GM23338 (cell line): Measurements from ENCODE around the gene CNBD2. TPM values are rescaled to one million over a fixed set of nuclear protein-coding genes. Genes with fewer than 3 reads are reported as not detected.

Source experiments
- ATAC-seq: fragments of 200-7000 bp; cut with Tn5 transposase; 3 replicates; pipeline ENCODE4 v1.9.1; 2020
- DNase-seq: peaks from one replicate; pipeline ENCODE4 v3.0.0-alpha.2; 2015; ENCODE audit warnings: low spot score
- H2AFZ ChIP-seq: fragments of 200-600 bp; sonication (generic); 2 replicates; pipeline ENCODE4 v1.8.0; 2016; ENCODE audit warnings: antibody characterized with exemption, mild to moderate bottlenecking, moderate library complexity
- H3F3A ChIP-seq: fragments of 200-600 bp; sonication (generic); replicated peaks from 2 replicates; pipeline ENCODE4 v1.8.0; 2017; ENCODE audit warnings: antibody characterized with exemption, mixed run types, low read depth
- H3K27ac ChIP-seq: fragments of 200-600 bp; sonication (generic); 2 replicates; pipeline ENCODE4 v1.6.1; 2016; ENCODE audit warnings: low read depth
- H3K27me3 ChIP-seq: fragments of 200-600 bp; sonication (generic); 2 replicates; pipeline ENCODE4 v1.8.0; 2016; ENCODE audit warnings: mild to moderate bottlenecking, mixed run types, moderate library complexity; ENCODE audit not compliant: insufficient read depth
- H3K36me3 ChIP-seq: fragments of 200-600 bp; sonication (generic); 2 replicates; pipeline ENCODE4 v1.8.0; 2016; ENCODE audit warnings: mild to moderate bottlenecking; ENCODE audit not compliant: insufficient read depth
- H3K4me1 ChIP-seq: fragments of 200-600 bp; sonication (generic); 2 replicates; pipeline ENCODE4 v1.8.0; 2016; ENCODE audit warnings: mild to moderate bottlenecking, moderate library complexity; ENCODE audit not compliant: insufficient read depth
- H3K4me2 ChIP-seq: fragments of 200-600 bp; sonication (generic); 2 replicates; pipeline ENCODE4 v1.7.1; 2017; ENCODE audit warnings: mixed run types
- H3K4me3 ChIP-seq: fragments of 200-600 bp; sonication (generic); 2 replicates; pipeline ENCODE4 v1.6.1; 2016; ENCODE audit warnings: mixed run types
- H3K79me2 ChIP-seq: fragments of 200-600 bp; sonication (generic); replicated peaks from 2 replicates; pipeline ENCODE4 v1.8.0; 2017; ENCODE audit warnings: mild to moderate bottlenecking; ENCODE audit not compliant: insufficient read depth
- H3K9me2 ChIP-seq: fragments of 200-600 bp; sonication (generic); 2 replicates; pipeline ENCODE4 v1.8.0; 2017; ENCODE audit not compliant: insufficient read depth
- H4K20me1 ChIP-seq: fragments of 200-600 bp; sonication (generic); replicated peaks from 2 replicates; pipeline ENCODE4 v1.8.0; 2017; ENCODE audit warnings: mild to moderate bottlenecking; ENCODE audit not compliant: insufficient read depth
- H3K27ac Mint-ChIP-seq: 2 replicates; pipeline ENCODE4 v1.8.0; 2020; ENCODE audit warnings: inconsistent platforms, mild to moderate bottlenecking, moderate library complexity, mixed read lengths
- H3K27me3 Mint-ChIP-seq: 3 replicates; pipeline ENCODE4 v1.8.0; 2022; ENCODE audit warnings: low read depth, mild to moderate bottlenecking, moderate library complexity, mixed read lengths, inconsistent platforms; ENCODE audit not compliant: insufficient read depth, poor library complexity
- H3K36me3 Mint-ChIP-seq: 3 replicates; pipeline ENCODE4 v1.8.0; 2021; ENCODE audit warnings: low read depth, mild to moderate bottlenecking, inconsistent platforms, moderate library complexity, mixed read lengths
- H3K4me1 Mint-ChIP-seq: 3 replicates; pipeline ENCODE4 v1.8.0; 2020; ENCODE audit warnings: mild to moderate bottlenecking, inconsistent platforms, mixed read lengths
- H3K4me3 Mint-ChIP-seq: 3 replicates; pipeline ENCODE4 v1.8.0; 2021; ENCODE audit warnings: moderate library complexity, mild to moderate bottlenecking, inconsistent platforms, mixed read lengths
- H3K9me3 Mint-ChIP-seq: 3 replicates; pipeline ENCODE4 v1.8.0; 2020; ENCODE audit warnings: moderate library complexity, mild to moderate bottlenecking, inconsistent platforms, mixed read lengths
- CREB1 ChIP-seq: fragments of 250-450 bp; sonication (Bioruptor Pico); IDR thresholded peaks from 2 replicates; pipeline ENCODE4 v1.5.0; 2020; ENCODE audit warnings: low read depth, mild to moderate bottlenecking, moderate library complexity
- CTCF ChIP-seq, 2 experiments: fragments of 200-600 bp in 1 of 2; sonication (generic) in 1 of 2; conservative IDR thresholded peaks; 2 replicates each; pipeline versions ENCODE4 v1.5.1 to v1.6.1; 2016 to 2017; ENCODE audit warnings: antibody characterized with exemption in 2 of 2, low read depth in 2 of 2, mild to moderate bottlenecking in 2 of 2, moderate library complexity in 1 of 2
- ETS1 ChIP-seq: IDR thresholded peaks from 2 replicates; pipeline ENCODE4 v1.6.1; 2016; ENCODE audit warnings: antibody characterized with exemption
- EZH2 ChIP-seq: fragments of 200-600 bp; sonication (generic); IDR thresholded peaks from one replicate; pipeline ENCODE4 v1.8.0; 2017; ENCODE audit warnings: antibody characterized with exemption, mild to moderate bottlenecking, low read depth; ENCODE audit not compliant: unreplicated experiment
- EZH2phosphoT487 ChIP-seq: fragments of 200-600 bp; sonication (generic); IDR thresholded peaks from one replicate; pipeline ENCODE4 v1.8.1; 2018; ENCODE audit warnings: antibody characterized with exemption; ENCODE audit not compliant: unreplicated experiment
- JUNB ChIP-seq: IDR thresholded peaks from one replicate; pipeline ENCODE4 v1.6.1; 2016; ENCODE audit warnings: antibody characterized with exemption; ENCODE audit not compliant: unreplicated experiment
- NANOG ChIP-seq: IDR thresholded peaks from 2 replicates; pipeline ENCODE4 v1.6.1; 2016; ENCODE audit warnings: antibody characterized with exemption, borderline replicate concordance
- POLR2AphosphoS5 ChIP-seq: IDR thresholded peaks from 2 replicates; pipeline ENCODE4 v1.6.1; 2016; ENCODE audit warnings: antibody characterized with exemption, low read depth
- REST ChIP-seq: IDR thresholded peaks from one replicate; pipeline ENCODE4 v1.6.1; 2018; ENCODE audit warnings: antibody characterized with exemption; ENCODE audit not compliant: unreplicated experiment
- STAT1 ChIP-seq: IDR thresholded peaks from one replicate; pipeline ENCODE4 v1.6.1; 2016; ENCODE audit warnings: antibody characterized with exemption; ENCODE audit not compliant: unreplicated experiment
- ZNF114 ChIP-seq: fragments of 250-450 bp; sonication (Bioruptor Pico); IDR thresholded peaks from 2 replicates; pipeline ENCODE4 v1.5.0; 2020; ENCODE audit warnings: mild to moderate bottlenecking, moderate library complexity
- ZNF331 ChIP-seq: fragments of 250-450 bp; sonication (Bioruptor Pico); IDR thresholded peaks from 2 replicates; pipeline ENCODE4 v1.5.0; 2020; ENCODE audit warnings: low read depth, mild to moderate bottlenecking, moderate library complexity
- ZNF462 ChIP-seq: fragments of 250-450 bp; sonication (Bioruptor Pico); IDR thresholded peaks from 2 replicates; pipeline ENCODE4 v1.5.0; 2020; ENCODE audit warnings: mild to moderate bottlenecking, moderate library complexity
- polyA plus RNA-seq: library from polyadenylated mRNA; unstranded; fragments of >200 nt; fragmentation: Nextera tagmentation; extraction: Ambion mirVana; gene quantifications from 2 replicates; pipeline ENCODE4 v1.2.1, GENCODE V29; 2016
- total RNA-seq: library from RNA; depleted of rRNA; stranded (reverse); fragments of >200 nt; shearing (Covaris generic); gene quantifications from 2 replicates; pipeline ENCODE4 v1.2.3, GENCODE V29; 2014

CNBD2 gene
- total and polyA plus RNA-seq, 2 experiments from 2014 or later = 2.7 TPM; not detected in 1

GRCh38 chr20:36064658-36065426, 96.5 kb downstream of the CNBD2 start:
- H3K27ac Mint-ChIP-seq = no peak overlapping the region
- Histone ChIP-seq H3K4me2 (peak overlapping the region; percentile 96), H3K4me1 (0 out of 2 replicates have a peak, but pooled peaks cover 6% of the 10 kb centered on the region), H3K9me2 (no peaks in the 10 kb centered on the region), H3K27me3 (peaks cover 28% of the 10 kb centered on the region), H2AFZ (peak overlapping the region; percentile 100), H3F3A (0 out of 2 replicates have a peak, but pooled peaks cover 4% of the 10 kb centered on the region), H3K79me2 (no peaks in the 10 kb centered on the region), H4K20me1 (no peaks in the 10 kb centered on the region), H3K36me3 (no peaks in the 10 kb centered on the region), H3K27ac (no peak overlapping the region), H3K4me3 (peak overlapping the region; percentile 85)
- TF ChIP-seq ETS1 = no peak
- TF ChIP-seq JUNB = no peak
- TF ChIP-seq ZNF462 (CRISPR knock-in tag) = no peak
- no peak for TF ChIP-seq STAT1
- TF ChIP-seq EZH2phosphoT487 = no peak
- TF ChIP-seq ZNF114 = no peak
- no peak for TF ChIP-seq ZNF331
- TF ChIP-seq POLR2AphosphoS5 = no peak; the same call in 1 of the 2 replicates
- no peak for TF ChIP-seq CREB1 (CRISPR knock-in tag)
- no peak for TF ChIP-seq NANOG
- TF ChIP-seq CTCF (conservative IDR thresholded peaks at IDR 0.05; ENCODE audit: low read depth in 2 of 2) = no peak
- no peak for TF ChIP-seq REST
- TF ChIP-seq EZH2 = no peak
- H3K36me3 Mint-ChIP-seq = no peaks in the 10 kb centered on the region
- ATAC-seq (peak; percentile 89), DNase-seq (peak; percentile 94)
- H3K4me1 Mint-ChIP-seq = peaks cover 2% of the 10 kb centered on the region; the same call in 1 of the 3 replicates
- H3K9me3 Mint-ChIP-seq = 0 out of 3 replicates have a peak, but pooled peaks cover 6% of the 10 kb centered on the region
- H3K4me3 Mint-ChIP-seq = peak overlapping the region; percentile 76
- H3K27me3 Mint-ChIP-seq = peaks cover 30% of the 10 kb centered on the region
